Measurements from ENCODE around the gene ASB16. TPM values are rescaled to one million over a fixed set of nuclear protein-coding genes. Genes with fewer than 3 reads are reported as not detected.

ASB16 gene
- total and polyA plus RNA-seq, 9 of the 15 experiments (the other 6 are each of a cell fraction or from before 2014, with no cell fraction given): 0.03 to 0.07 TPM; not detected in 7

DNA sequence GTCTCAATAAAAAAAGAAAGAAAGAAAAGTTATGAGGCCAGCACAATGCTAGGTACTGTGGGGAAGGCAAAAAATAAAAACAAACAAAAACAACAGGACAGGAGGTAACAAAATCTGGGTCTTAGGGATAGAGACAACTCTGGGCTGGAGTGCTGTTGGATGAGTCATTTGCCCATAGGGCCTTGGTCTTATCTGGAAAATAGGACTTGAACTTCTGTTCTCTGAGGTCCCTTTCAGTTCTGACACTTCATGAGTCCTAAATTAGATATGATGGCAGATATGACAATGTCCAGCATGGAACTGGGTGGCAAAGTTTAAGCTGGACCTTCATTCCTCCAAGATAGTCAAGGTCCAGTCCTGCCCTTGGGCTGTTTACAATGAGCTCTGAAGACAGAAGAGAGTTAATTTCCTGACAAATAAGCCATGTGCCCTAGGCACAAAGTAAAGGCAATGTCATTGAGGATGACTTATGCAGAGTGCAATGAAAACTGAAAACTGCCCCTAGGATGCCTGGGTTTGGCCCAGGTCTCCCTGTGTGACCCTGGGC lies 38.2 kb upstream of the ASB16 start (continued):
- TF ChIP-seq, protein P1, sequence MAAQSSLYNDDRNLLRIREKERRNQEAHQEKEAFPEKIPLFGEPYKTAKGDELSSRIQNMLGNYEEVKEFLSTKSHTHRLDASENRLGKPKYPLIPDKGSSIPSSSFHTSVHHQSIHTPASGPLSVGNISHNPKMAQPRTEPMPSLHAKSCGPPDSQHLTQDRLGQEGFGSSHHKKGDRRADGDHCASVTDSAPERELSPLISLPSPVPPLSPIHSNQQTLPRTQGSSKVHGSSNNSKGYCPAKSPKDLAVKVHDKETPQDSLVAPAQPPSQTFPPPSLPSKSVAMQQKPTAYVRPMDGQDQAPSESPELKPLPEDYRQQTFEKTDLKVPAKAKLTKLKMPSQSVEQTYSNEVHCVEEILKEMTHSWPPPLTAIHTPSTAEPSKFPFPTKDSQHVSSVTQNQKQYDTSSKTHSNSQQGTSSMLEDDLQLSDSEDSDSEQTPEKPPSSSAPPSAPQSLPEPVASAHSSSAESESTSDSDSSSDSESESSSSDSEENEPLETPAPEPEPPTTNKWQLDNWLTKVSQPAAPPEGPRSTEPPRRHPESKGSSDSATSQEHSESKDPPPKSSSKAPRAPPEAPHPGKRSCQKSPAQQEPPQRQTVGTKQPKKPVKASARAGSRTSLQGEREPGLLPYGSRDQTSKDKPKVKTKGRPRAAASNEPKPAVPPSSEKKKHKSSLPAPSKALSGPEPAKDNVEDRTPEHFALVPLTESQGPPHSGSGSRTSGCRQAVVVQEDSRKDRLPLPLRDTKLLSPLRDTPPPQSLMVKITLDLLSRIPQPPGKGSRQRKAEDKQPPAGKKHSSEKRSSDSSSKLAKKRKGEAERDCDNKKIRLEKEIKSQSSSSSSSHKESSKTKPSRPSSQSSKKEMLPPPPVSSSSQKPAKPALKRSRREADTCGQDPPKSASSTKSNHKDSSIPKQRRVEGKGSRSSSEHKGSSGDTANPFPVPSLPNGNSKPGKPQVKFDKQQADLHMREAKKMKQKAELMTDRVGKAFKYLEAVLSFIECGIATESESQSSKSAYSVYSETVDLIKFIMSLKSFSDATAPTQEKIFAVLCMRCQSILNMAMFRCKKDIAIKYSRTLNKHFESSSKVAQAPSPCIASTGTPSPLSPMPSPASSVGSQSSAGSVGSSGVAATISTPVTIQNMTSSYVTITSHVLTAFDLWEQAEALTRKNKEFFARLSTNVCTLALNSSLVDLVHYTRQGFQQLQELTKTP (IDR thresholded peaks at IDR 0.05; ENCODE audit: low read depth in 1 of 2, partially characterized antibody in 2 of 2): no peak
- TF ChIP-seq ZNF778 (CRISPR knock-in tag; IDR thresholded peaks at IDR 0.05) (no peak), BCOR (IDR thresholded peaks at IDR 0.05) (0 out of 2 replicates have a peak, but pooled peaks have one; percentile 10), ZNF224 (CRISPR knock-in tag; IDR thresholded peaks at IDR 0.05) (no peak), RBM15 (IDR thresholded peaks at IDR 0.05; ENCODE audit: insufficient read depth, low read length) (no peak), ZFPM2 (CRISPR knock-in tag; IDR thresholded peaks at IDR 0.05) (no peak), NFATC3 (IDR thresholded peaks at IDR 0.05) (0 out of 2 replicates have a peak, but pooled peaks have one; percentile 24), ZNF76 (CRISPR knock-in tag; IDR thresholded peaks at IDR 0.05; ENCODE audit: borderline replicate concordance) (no peak), ERF (CRISPR knock-in tag; IDR thresholded peaks at IDR 0.05) (no peak)
- TF ChIP-seq, protein P2, sequence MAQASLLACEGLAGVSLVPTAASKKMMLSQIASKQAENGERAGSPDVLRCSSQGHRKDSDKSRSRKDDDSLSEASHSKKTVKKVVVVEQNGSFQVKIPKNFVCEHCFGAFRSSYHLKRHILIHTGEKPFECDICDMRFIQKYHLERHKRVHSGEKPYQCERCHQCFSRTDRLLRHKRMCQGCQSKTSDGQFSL (CRISPR knock-in tag; IDR thresholded peaks at IDR 0.05): no peak
- TF ChIP-seq, protein P2 (tag; IDR thresholded peaks at IDR 0.05): no peak
- TF ChIP-seq, protein P3, sequence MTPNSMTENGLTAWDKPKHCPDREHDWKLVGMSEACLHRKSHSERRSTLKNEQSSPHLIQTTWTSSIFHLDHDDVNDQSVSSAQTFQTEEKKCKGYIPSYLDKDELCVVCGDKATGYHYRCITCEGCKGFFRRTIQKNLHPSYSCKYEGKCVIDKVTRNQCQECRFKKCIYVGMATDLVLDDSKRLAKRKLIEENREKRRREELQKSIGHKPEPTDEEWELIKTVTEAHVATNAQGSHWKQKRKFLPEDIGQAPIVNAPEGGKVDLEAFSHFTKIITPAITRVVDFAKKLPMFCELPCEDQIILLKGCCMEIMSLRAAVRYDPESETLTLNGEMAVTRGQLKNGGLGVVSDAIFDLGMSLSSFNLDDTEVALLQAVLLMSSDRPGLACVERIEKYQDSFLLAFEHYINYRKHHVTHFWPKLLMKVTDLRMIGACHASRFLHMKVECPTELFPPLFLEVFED (CRISPR knock-in tag; conservative IDR thresholded peaks at IDR 0.05): no peak
- TF ChIP-seq, protein P4, sequence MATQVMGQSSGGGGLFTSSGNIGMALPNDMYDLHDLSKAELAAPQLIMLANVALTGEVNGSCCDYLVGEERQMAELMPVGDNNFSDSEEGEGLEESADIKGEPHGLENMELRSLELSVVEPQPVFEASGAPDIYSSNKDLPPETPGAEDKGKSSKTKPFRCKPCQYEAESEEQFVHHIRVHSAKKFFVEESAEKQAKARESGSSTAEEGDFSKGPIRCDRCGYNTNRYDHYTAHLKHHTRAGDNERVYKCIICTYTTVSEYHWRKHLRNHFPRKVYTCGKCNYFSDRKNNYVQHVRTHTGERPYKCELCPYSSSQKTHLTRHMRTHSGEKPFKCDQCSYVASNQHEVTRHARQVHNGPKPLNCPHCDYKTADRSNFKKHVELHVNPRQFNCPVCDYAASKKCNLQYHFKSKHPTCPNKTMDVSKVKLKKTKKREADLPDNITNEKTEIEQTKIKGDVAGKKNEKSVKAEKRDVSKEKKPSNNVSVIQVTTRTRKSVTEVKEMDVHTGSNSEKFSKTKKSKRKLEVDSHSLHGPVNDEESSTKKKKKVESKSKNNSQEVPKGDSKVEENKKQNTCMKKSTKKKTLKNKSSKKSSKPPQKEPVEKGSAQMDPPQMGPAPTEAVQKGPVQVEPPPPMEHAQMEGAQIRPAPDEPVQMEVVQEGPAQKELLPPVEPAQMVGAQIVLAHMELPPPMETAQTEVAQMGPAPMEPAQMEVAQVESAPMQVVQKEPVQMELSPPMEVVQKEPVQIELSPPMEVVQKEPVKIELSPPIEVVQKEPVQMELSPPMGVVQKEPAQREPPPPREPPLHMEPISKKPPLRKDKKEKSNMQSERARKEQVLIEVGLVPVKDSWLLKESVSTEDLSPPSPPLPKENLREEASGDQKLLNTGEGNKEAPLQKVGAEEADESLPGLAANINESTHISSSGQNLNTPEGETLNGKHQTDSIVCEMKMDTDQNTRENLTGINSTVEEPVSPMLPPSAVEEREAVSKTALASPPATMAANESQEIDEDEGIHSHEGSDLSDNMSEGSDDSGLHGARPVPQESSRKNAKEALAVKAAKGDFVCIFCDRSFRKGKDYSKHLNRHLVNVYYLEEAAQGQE (IDR thresholded peaks at IDR 0.05; ENCODE audit: borderline replicate concordance): peak; percentile 14; the same call in 1 of the 2 replicates
- TF ChIP-seq, protein P4 (CRISPR knock-in tag; IDR thresholded peaks at IDR 0.05; ENCODE audit: low read depth): no peak
